ENCODE data around the gene NKAPL. TPM values are rescaled to one million over a fixed set of nuclear protein-coding genes. Genes with fewer than 3 reads are reported as not detected.
A peak's percentile ranks its signal among the peaks of the same experiment; 100 is the strongest.

Gene NKAPL
- not detected in 2 replicates for total RNA-seq (2014; rRNA removed; shearing (Covaris generic))

DNA sequence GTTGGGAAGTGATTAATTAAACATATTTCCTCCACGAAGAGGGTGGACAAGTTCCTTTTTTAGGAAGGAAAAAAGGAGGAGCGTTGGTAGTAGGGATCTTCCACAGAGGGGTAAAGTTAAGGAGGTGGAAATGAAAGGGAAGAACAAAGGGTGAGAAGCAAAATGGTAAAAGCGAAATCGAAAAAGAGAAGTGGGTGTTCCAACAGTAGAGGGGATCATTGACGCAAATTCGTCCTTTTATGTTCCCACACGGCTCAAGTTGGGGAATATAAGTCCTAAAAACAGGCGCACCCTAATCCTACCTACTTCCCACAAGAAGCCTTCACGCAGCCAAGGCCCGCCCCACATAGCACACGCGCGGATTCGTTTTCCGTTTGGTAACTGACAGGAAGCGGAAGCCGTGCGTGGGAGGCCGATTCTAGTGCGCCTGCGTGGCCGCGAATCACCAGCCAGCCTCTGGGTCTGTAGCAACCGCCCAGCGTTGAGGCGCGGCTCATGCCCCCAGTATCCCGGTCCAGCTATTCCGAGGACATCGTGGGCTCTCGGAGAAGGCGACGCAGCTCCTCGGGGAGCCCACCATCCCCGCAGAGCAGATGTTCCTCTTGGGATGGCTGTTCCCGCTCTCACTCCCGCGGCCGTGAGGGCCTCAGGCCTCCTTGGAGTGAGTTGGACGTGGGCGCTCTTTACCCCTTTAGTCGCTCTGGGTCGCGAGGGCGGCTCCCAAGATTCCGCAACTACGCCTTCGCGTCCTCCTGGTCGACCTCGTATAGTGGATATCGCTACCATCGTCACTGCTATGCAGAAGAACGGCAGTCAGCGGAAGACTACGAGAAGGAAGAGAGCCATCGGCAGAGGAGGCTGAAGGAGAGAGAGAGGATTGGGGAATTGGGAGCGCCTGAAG is at the start of gene NKAPL:
Gene NKAPL, plus strand, starts transcription at position 421 of the 901 bp plus-strand sequence. Its CDS starts 75 bp downstream, at position 496.
- peaks cover 6% of the 10 kb centered on the region for H3K27me3 ChIP-seq (ENCODE audit: control insufficient read depth, insufficient read depth, low read length)
- peak within 1 kb of the TSS; percentile 25; the same call in 1 of the 2 replicates for H3K4me3 ChIP-seq (ENCODE audit: insufficient read depth, low read depth, low read length)
- DNase-seq, result peak; percentile 32

DNA sequence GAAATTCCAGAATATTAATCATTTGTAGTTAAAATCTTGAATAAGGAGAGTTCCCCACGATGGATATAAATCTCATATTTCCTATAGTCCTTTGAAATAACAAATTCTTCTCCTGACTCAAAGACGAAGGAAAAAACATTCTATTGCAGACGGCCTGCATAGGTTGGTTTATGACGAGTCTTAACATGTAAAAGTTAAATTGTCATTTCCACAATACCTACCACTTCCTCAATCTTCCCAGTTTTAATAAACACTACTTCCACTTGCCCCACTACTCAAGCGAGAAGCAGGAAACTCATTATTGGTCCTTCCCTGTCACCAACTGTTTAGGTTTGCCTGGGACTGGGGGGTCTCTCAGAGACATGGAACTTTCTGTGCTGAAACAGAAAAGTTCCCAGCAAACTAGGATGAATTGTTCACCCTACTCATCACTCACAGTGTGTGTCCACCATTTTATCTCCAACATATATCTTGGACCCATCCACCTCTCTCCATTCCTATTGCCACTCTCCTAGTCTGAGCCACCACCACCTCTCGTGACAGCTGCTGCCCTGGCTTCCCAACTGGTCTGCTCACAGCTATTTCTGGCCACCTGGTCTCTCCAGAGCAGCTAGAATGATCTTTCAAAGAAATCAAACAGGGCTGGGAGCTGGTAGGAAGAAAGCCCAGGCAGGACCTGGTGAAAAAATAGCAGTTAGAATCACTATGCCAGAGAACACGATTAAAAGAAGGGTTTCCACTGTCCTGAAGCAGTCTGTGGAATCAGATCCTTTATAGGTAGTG is 49.2 kb upstream of the NKAPL start:
- no peaks in the 10 kb centered on the region for H3K36me3 ChIP-seq (replicated peaks; ENCODE audit: control insufficient read depth, insufficient read depth, low read length)
- no peak overlapping the region for H3K4me3 ChIP-seq (ENCODE audit: insufficient read depth, low read depth, low read length)
- peaks cover 70% of the 10 kb centered on the region for H3K27me3 ChIP-seq (ENCODE audit: control insufficient read depth, insufficient read depth, low read length)
- no peak for DNase-seq

More for the DNA sequence above, at the start of gene NKAPL:
- H3K36me3 ChIP-seq (replicated peaks; ENCODE audit: control insufficient read depth, insufficient read depth, low read length), result no peaks in the 10 kb centered on the region

DNA sequence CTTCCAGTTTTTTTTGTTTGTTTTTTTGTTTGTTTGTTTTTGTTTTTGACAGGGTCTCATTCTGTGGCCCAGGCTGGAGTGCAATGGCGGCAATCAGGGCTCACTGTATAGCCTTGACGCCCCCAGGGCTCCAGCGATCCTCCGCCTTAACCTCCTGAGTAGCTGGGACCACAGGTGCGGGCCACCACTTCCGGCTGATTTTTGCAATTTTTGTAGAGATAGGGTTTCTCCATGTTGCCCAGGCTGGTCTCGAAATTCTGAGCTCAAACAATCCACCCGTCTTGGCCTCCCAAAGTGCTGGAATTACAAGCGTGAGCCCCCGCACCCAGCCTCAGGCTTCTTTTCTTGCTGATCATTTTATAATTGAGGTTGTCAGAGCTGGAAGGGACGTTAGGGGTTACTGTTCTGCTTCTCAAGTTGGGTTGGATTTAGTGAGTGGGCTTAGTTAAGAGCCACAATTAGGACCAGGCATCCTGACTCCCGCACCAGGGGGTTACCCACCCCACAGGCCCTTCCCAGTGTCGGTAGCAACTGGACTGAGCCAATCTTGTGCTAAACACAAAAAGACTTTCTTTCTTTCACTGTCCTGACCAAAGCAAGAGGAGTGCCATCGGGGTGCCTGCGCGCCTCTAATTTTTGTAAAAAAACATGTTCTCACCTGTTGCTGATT is 47.1 kb upstream of the NKAPL start:
- Histone ChIP-seq H3K27me3 (ENCODE audit: control insufficient read depth, insufficient read depth, low read length) (peaks cover 50% of the 10 kb centered on the region), H3K36me3 (replicated peaks; ENCODE audit: control insufficient read depth, insufficient read depth, low read length) (no peaks in the 10 kb centered on the region), H3K4me3 (ENCODE audit: insufficient read depth, low read depth, low read length) (peak overlapping the region; percentile 51)
- DNase-seq, result peak; percentile 44

DNA sequence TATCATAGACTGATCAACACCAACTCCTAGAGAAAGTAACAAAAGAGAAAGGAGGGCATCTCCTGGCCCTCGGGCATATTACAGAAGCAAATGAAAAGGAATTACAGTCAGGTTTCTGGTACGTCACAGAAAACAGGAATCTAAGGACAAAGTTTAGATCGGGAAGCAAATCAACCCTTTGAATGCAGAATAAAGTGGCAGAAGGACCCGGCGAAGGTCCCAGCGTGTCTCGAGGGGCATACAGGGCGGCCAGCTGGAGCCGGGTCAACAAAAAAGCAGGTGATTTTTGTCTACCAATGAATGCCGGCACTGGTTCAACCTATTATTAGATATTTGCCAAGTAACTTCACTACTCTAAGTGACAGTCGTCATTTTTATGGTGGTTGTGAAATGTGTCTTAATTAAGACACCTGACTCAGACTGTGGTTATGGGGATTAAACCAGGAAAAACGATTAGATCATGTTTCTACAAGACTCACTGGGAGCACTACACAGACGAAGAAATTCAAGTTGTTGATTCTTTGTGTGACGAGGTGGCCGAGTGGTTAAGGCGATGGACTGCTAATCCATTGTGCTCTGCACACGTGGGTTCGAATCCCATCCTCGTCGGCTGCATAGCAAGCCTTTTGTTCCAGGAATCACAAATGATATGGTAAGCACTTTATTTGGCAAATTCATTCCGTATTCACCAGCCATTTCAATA is 46.4 kb upstream of the NKAPL start:
- no peaks in the 10 kb centered on the region for H3K36me3 ChIP-seq (replicated peaks; ENCODE audit: control insufficient read depth, insufficient read depth, low read length)
- H3K27me3 ChIP-seq (ENCODE audit: control insufficient read depth, insufficient read depth, low read length), result peaks cover 43% of the 10 kb centered on the region
- peak; percentile 66 for DNase-seq
- peak overlapping the region; percentile 51 for H3K4me3 ChIP-seq (ENCODE audit: insufficient read depth, low read depth, low read length)

DNA sequence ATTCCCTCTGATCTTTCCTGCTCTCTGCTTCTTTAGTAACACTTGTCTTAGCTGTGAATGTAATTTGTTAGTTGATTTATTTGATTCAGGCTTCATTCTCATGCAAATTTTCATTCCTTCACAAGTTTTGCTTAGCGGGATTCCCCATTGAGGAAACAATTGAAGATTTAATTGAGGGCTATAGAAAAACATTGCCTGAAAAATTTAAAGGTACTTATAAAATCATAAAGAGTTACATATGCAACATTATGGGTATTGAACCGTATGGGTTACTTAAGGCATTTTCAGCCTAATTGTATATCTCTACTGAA is 45.9 kb upstream of the NKAPL start:
- Histone ChIP-seq H3K4me3 (ENCODE audit: insufficient read depth, low read depth, low read length) (peak overlapping the region; percentile 51; the same call in 1 of the 2 replicates), H3K27me3 (ENCODE audit: control insufficient read depth, insufficient read depth, low read length) (peaks cover 40% of the 10 kb centered on the region), H3K36me3 (replicated peaks; ENCODE audit: control insufficient read depth, insufficient read depth, low read length) (no peaks in the 10 kb centered on the region)
- no peak for DNase-seq

DNA sequence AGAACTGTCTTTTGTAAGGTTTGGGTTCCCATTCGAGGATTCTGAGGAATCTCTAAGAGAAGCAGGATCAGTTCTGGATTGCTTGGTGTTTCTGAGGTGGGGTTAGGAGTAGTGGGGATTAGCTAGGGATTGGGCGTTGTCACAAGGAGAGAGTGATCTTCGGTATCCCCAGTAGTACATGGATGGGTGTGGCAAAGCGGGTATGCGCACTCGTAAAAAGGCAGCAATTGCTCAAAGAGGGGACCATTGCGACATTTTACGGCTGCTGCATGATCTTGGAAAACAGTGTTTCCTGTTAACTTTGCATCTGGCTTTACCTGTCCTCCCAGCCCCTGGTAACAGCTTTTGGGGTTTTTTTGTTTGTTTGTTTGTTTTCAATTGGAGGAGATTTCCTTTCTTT is 43.7 kb upstream of the NKAPL start:
- DNase-seq, result no peak
- no peak overlapping the region for H3K4me3 ChIP-seq (ENCODE audit: insufficient read depth, low read depth, low read length)
- peaks cover 21% of the 10 kb centered on the region for H3K27me3 ChIP-seq (ENCODE audit: control insufficient read depth, insufficient read depth, low read length)
- H3K36me3 ChIP-seq (replicated peaks; ENCODE audit: control insufficient read depth, insufficient read depth, low read length), result no peaks in the 10 kb centered on the region

DNA sequence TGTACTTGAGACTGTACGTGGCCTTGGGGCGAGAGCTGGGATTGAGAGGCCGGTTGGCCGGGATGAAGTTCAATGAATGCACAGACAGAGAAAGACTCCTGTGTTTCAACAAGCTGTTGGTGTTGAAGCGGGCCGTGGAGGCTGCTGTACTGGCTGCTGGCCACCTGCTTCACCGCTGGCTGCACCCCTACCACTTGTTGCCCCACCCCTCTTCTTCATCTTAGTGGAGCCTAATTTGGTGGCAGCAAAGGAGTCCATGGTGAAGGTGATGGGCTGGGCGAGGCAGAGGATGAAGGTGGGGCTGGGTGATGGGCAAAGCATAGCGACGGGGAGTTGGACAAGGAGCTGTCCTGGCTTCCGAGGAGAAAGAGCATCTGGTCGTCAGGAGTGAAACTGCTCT is 41.2 kb upstream of the NKAPL start:
- peaks cover 13% of the 10 kb centered on the region for H3K27me3 ChIP-seq (ENCODE audit: control insufficient read depth, insufficient read depth, low read length)
- H3K4me3 ChIP-seq (ENCODE audit: insufficient read depth, low read depth, low read length), result no peak overlapping the region
- no peak for DNase-seq

DNA sequence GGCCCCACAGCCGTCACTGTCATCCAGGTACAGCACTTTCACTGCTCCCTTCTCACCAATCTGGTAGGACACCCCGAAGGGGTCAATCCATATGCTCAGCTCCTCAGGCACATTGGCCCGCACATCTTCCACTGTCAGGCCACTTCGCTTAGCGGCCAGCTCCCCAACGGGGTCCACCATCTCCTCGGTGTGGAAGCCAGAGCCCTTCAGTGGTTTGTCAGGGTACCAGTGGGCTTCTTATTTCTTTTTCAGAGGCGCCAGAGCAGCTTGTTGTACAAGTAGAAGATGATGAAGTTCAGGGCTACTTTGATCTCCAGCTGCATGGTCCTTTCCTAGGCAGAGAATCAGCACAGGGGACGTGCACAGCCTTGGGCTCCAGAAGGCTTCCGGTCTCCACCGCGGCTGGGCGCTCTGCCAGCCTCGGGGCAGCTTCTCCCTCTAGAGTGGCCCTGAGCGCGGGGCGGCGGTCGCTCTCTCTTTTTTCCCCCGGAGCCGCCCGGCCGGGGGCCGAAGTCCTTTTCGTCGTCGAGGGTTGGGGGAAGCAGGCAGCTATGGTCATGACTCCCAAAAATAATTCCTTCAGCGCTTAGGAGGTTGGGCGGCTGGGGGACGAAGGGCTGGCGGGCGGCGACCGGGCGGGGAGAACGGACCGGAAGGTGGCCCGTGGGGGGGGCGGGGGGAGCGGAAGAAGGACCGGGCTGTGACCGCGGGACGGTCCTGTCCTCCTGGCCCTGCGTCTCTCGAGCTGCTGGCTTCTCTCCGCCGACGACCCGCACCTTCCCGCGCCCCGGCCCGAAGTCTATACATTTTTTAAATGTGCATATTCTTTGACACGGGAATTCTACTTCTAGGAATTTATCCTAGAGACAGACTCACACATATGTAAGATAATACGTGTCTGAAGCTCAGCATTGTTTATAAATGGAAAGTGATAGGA is 40.5 kb upstream of the NKAPL start:
- peaks cover 16% of the 10 kb centered on the region for H3K27me3 ChIP-seq (ENCODE audit: control insufficient read depth, insufficient read depth, low read length)
- peak; percentile 91 for DNase-seq
- H3K4me3 ChIP-seq (ENCODE audit: insufficient read depth, low read depth, low read length), result peak overlapping the region; percentile 53
- no peaks in the 10 kb centered on the region for H3K36me3 ChIP-seq (replicated peaks; ENCODE audit: control insufficient read depth, insufficient read depth, low read length)

More for the DNA sequence above, 41.2 kb upstream of the NKAPL start:
- H3K36me3 ChIP-seq (replicated peaks; ENCODE audit: control insufficient read depth, insufficient read depth, low read length), result no peaks in the 10 kb centered on the region

DNA sequence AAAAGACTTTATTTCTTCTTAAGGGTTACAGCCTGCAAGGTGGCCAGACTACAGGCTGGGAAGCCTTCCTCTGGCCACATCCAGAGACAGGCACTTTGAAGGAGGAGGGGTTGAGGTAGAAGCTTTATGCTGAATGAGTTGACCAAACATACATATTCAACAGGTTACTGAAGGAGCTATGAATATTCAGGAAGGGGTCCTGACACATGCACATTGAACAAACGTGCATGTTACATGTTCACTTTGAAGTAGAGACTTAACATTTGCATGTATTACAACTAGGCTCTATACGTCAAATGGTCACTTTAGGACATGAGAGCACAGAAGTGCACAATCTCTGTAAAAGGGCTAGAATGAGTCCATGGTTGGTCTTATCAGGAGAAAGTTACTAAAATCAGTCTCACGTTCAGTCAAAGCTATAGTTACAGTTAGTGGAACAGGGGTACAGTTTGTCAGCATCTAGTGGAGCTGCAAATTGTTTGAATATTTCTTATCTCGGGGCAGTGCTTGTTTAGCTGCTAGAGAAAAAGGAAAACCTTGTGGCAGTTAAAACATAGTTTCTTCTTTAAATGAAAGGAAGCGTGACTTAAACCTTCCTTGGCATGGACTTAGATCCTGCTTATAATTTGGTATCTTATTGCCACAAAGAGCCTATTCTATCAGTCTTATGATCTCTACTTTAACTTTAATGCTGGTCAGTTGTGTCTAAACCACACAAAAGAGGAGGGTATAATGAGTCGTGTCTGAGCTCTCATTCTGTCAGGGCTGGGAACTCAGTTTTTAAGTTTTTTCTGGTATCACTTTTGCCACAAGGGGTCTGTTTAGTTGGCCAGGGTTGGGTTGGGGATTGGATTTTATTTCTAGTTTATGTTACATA is 38.6 kb upstream of the NKAPL start:
- Histone ChIP-seq H3K36me3 (replicated peaks; ENCODE audit: control insufficient read depth, insufficient read depth, low read length) (no peaks in the 10 kb centered on the region), H3K27me3 (ENCODE audit: control insufficient read depth, insufficient read depth, low read length) (peaks cover 18% of the 10 kb centered on the region)
- no peak for DNase-seq

DNA sequence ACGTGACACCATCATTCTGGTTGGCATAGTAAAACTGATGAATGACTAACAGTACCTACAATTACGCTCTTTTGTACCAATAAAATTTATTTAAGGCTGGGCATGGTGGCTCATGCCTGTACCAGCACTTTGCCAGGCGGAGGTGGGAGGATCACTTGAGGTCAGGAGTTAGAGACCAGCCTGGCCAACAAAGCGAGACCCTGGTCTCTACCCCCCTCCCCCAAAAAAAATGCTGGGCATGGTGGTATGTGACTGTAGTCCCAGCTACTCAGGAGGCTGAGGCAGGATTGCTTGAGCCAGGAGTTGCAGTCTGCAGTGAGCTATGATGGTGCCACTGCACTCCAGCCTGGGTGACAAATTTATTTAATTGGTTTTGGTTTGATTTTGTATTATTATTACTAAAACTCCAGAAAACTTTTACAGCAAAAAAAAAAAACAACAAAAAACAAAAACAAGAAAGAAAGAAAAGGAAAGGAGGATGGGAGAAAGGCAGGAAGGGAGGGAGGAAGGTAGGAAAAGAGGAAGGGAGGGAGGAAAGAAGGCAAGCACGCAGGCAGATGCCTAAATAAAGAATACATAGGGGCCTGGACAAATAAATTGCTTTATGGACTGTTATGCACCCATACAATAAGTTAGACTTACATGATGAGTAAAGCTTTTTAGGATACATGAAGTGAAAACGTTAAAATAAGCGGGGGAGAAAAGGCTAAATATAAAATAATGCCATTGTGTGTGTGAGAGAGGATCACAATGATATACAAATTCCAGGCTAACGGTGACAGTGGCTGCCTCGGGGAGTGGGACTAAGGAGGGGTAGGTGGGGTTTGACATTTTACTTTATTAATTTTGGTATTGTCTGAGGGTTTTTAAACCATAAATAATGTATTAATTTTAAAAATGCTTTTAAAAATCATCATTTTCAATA is 34.7 kb upstream of the NKAPL start:
- Histone ChIP-seq H3K4me3 (ENCODE audit: insufficient read depth, low read depth, low read length) (peak overlapping the region; percentile 51), H3K36me3 (replicated peaks; ENCODE audit: control insufficient read depth, insufficient read depth, low read length) (peaks cover 15% of the 10 kb centered on the region), H3K27me3 (ENCODE audit: control insufficient read depth, insufficient read depth, low read length) (peaks cover 13% of the 10 kb centered on the region)
- DNase-seq, result no peak

More for the DNA sequence above, 38.6 kb upstream of the NKAPL start:
- no peak overlapping the region for H3K4me3 ChIP-seq (ENCODE audit: insufficient read depth, low read depth, low read length)

DNA sequence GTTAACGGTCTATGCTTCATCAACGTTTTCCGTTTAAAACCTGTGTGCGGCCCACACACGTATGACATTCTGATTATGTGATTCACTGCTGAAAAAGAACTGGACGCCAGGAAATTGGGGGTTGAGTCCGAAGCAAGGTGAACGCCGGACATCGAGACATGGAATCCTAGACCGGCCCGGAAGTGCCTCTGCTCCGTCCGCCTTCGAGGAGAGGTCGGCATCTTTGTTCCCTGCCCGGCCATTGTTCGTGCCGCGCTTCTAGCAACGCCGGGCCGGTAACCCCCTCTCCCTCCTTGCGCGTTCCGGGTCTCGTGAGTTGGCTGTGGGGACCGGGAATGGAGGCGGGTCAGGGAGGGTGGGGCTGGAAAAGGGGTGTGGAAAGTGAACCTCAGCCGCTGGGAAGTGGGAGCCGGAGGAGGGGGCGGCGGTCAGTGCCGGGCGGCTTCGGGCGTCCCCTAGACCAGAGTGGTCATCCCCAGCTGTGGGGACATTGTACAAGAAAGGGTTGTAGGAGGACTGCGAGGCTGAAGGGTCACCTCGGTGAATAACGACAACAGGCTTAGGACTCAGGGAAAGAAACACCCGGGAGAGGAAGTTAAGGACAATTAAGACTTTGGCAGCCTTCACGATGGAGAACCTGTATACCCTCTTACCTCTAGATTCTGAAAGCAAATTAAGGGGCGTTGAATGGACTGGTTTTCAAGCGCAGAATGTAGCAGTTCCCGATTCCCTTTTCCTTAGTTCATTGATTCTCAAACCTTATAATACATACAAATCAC is 33.9 kb upstream of the NKAPL start, which contains the start of gene ZSCAN9:
Gene ZSCAN9, plus strand, starts transcription at position 220 of the 779 bp plus-strand sequence. CDS start 1,810 bp downstream, outside the sequence.
- peaks cover 13% of the 10 kb centered on the region for H3K27me3 ChIP-seq (ENCODE audit: control insufficient read depth, insufficient read depth, low read length)
- peak; percentile 90 for DNase-seq
- peaks cover 15% of the 10 kb centered on the region for H3K36me3 ChIP-seq (replicated peaks; ENCODE audit: control insufficient read depth, insufficient read depth, low read length)
- peak within 1 kb of the TSS; percentile 51 for H3K4me3 ChIP-seq (ENCODE audit: insufficient read depth, low read depth, low read length)
